Regular cardiac myocyte (primary cell): ENCODE results near the gene MDM1. TPM values are rescaled to one million over a fixed set of nuclear protein-coding genes. Genes with fewer than 3 reads are reported as not detected.

Experiments used
- total RNA-seq: library from RNA; depleted of rRNA; stranded (reverse); fragments of >200 nt; gene quantifications from 2 replicates; pipeline ENCODE4 v1.2.3, GENCODE V29; 2014

The MDM1 gene, protein sequence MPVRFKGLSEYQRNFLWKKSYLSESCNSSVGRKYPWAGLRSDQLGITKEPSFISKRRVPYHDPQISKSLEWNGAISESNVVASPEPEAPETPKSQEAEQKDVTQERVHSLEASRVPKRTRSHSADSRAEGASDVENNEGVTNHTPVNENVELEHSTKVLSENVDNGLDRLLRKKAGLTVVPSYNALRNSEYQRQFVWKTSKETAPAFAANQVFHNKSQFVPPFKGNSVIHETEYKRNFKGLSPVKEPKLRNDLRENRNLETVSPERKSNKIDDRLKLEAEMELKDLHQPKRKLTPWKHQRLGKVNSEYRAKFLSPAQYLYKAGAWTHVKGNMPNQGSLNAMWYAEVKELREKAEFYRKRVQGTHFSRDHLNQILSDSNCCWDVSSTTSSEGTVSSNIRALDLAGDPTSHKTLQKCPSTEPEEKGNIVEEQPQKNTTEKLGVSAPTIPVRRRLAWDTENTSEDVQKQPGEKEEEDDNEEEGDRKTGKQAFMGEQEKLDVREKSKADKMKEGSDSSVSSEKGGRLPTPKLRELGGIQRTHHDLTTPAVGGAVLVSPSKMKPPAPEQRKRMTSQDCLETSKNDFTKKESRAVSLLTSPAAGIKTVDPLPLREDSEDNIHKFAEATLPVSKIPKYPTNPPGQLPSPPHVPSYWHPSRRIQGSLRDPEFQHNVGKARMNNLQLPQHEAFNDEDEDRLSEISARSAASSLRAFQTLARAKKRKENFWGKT
- 9.2 and 15.5 TPM in 2 replicates for total RNA-seq

DNA sequence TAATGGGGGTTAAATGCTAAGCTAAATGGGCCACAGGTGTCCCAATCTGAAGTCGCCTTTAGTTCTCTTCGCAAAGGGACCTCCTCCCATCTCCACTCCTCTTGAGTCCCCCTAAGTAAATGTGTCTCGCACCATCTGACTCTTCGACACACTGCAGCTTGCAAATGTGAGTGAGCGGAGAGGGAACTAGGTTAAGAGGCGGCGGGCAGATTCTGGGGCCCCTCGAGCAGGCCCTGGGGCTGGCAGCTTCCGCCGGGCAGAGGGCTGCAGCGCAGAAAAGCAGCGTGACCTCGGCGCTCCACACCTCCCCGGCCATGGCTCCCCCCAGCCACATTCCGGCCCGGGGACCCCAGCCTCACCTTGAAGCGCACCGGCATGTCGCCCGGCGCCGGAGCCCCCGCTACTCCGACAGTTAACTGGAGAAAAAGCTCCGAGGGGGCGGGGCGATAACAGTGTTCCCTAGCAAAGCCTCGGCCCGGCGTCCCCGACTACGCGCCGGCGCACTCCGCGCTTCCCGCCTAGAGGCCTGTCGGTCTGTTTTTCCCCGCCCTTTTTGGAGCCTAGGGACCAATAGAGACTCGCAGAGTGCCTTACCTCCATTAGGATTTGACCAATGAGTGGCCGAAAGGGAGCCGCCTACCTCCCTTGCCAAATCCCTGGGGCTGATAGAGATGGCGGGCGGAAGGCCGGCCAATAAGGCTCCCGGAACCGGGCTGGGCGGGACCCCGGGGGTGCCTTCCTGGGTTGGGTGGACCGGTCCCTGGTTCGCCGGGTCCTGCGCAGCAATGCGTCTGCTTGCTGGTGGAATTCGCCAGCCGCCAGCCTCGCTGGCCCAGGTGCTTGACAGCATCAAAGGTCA is at the start of gene MDM1:
Gene MDM1 (minus strand): TSS at position 494 of the 859 bp plus-strand sequence. CDS start 117 bp downstream, at position 377.

DNA sequence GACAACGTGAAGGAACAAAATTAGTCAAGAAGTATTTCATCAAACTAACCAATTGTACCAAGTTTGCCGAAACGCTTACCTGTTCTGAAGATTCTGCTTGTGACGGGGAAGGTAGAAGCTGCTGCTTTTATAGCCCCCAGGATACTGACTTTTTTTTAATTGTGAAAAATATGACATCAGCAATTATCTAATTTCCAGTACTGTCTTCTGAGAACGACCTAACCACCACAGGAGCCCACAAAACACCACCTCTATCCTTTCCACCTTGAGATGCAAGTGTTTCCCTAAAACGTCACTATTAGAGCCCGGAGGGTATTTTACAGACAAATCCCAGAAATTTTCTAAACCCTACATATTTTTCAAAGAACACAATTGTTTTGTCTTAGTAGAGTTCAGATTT is 78.7 kb downstream of the MDM1 start, which contains the start of gene IL22:
Gene IL22 (minus strand): TSS at position 101 of the 400 bp plus-strand sequence. CDS start 156 bp downstream, outside the sequence.

Other genes with a start within 250 kb of the MDM1 start
- not detected in 2 replicates for gene IFNG, start 172.6 kb downstream of the MDM1 start, total RNA-seq
- under 0.01 TPM in 1 of 2 replicates, not detected in the other for gene IL26, start 106.6 kb downstream of the MDM1 start, total RNA-seq
- gene IL22, start 78.8 kb downstream of the MDM1 start, total RNA-seq, result not detected in 2 replicates